ENCODE data around the gene LYL1. TPM values are rescaled to one million over a fixed set of nuclear protein-coding genes. Genes with fewer than 3 reads are reported as not detected.
"Not testable (repeated sequence)": the region's sequence is repeated elsewhere in the genome, so short reads cannot be mapped to it uniquely, and the experiment has no call there.

The LYL1 gene
- total and polyA plus RNA-seq, 9 of the 15 experiments (the other 6 are each of a cell fraction or from before 2014, with no cell fraction given): 1.3 to 266 (median 34.0) TPM

DNA sequence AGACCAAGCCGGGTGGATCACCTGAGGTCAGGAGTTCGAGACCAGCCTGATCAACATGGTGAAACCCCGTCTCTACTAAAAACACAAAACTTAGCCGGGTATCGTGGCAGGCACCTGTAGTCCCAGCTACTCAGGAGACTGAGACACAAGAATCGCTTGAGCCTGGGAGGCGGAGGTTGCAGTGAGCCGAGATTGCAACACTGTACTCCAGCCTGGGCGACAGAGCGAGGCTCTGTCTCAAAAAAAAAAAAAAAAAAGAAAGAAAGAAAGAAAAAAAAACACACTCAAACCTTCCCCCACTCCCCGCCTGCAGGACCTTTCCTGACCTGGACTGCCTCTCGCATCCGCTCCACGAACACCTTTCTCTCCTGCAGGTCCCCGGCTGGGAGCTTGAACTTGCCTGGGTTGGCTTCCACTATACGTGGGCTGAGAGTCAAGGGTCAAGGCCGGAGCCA is 46.5 kb upstream of the LYL1 start:
- BruUV-seq (replicated peaks); ATAC-seq; H3K9me3 ChIP-seq (replicated peaks; ENCODE audit: control insufficient read depth, insufficient read depth, low read depth, low read length); FAIRE-seq; DNase-seq (ENCODE audit: extremely low read depth in 1 of 4, low spot score in 3 of 4); H3K9me1 ChIP-seq (ENCODE audit: control insufficient read depth, insufficient read depth, low read length); in situ Hi-C loops (cut with MboI); H3K27me3 ChIP-seq (ENCODE audit: control insufficient read depth in 2 of 2, insufficient read depth in 2 of 2, low read length in 2 of 2); CTCF ChIA-PET (ENCODE audit: low intra/inter-chr PET ratio); intact Hi-C loops (cut with micrococcal nuclease); TF ChIP-seq CEBPG (CRISPR knock-in tag; IDR thresholded peaks at IDR 0.05): not testable (repeated sequence)
- peaks cover 5 to 61% of the 10 kb centered on the region in 2 experiments; a peak in 4 of 5 replicates for H3K4me1 ChIP-seq (replicated peaks in 1 of 2; ENCODE audit: control insufficient read depth in 2 of 2, insufficient read depth in 2 of 2, low read length in 2 of 2)
- TF ChIP-seq EGR1 (conservative IDR thresholded peaks at IDR 0.05): 0 out of 2 replicates have a peak, but pooled peaks have one; percentile 11
- TF ChIP-seq TEAD1 (CRISPR knock-in tag; IDR thresholded peaks at IDR 0.05): 0 out of 4 replicates have a peak, but pooled peaks of 1 of the 2 experiments have one; percentile 42
- TF ChIP-seq, protein P1, sequence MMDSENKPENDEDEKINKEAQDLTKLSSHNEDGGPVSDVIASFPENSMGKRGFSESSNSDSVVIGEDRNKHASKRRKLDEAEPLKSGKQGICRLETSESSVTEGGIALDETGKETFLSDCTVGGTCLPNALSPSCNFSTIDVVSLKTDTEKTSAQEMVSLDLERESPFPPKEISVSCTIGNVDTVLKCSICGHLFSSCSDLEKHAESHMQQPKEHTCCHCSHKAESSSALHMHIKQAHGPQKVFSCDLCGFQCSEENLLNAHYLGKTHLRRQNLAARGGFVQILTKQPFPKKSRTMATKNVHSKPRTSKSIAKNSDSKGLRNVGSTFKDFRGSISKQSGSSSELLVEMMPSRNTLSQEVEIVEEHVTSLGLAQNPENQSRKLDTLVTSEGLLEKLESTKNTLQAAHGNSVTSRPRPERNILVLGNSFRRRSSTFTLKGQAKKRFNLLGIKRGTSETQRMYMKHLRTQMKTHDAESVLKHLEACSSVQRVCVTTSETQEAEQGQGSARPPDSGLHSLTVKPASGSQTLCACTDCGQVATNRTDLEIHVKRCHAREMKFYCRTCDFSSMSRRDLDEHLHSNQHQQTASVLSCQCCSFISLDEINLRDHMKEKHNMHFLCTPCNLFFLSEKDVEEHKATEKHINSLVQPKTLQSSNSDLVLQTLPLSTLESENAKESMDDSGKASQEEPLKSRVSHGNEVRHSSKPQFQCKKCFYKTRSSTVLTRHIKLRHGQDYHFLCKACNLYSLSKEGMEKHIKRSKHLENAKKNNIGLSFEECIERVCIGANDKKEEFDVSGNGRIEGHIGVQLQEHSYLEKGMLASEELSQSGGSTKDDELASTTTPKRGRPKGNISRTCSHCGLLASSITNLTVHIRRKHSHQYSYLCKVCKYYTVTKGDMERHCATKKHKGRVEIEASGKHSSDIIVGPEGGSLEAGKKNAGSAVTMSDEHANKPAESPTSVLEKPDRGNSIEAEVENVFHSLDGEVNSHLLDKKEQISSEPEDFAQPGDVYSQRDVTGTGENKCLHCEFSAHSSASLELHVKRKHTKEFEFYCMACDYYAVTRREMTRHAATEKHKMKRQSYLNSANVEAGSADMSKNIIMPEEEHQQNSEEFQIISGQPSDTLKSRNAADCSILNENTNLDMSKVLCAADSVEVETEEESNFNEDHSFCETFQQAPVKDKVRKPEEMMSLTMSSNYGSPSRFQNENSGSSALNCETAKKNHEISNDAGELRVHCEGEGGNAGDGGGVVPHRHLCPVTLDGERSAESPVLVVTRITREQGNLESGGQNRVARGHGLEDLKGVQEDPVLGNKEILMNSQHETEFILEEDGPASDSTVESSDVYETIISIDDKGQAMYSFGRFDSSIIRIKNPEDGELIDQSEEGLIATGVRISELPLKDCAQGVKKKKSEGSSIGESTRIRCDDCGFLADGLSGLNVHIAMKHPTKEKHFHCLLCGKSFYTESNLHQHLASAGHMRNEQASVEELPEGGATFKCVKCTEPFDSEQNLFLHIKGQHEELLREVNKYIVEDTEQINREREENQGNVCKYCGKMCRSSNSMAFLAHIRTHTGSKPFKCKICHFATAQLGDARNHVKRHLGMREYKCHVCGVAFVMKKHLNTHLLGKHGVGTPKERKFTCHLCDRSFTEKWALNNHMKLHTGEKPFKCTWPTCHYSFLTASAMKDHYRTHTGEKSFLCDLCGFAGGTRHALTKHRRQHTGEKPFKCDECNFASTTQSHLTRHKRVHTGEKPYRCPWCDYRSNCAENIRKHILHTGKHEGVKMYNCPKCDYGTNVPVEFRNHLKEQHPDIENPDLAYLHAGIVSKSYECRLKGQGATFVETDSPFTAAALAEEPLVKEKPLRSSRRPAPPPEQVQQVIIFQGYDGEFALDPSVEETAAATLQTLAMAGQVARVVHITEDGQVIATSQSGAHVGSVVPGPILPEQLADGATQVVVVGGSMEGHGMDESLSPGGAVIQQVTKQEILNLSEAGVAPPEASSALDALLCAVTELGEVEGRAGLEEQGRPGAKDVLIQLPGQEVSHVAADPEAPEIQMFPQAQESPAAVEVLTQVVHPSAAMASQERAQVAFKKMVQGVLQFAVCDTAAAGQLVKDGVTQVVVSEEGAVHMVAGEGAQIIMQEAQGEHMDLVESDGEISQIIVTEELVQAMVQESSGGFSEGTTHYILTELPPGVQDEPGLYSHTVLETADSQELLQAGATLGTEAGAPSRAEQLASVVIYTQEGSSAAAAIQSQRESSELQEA (IDR thresholded peaks at IDR 0.05; ENCODE audit: low read depth): 0 out of 2 replicates have a peak, but pooled peaks have one; percentile 11
- TF ChIP-seq CEBPG (tag; conservative IDR thresholded peaks at IDR 0.05 in 1 of 2, IDR thresholded peaks at IDR 0.05 in 1 of 2): peak in 1 of 2 experiments; percentile 39; a peak in 2 of 4 replicates
- TF ChIP-seq CEBPB (tag; IDR thresholded peaks at IDR 0.05): peak; percentile 70
- 20% methylated on average over 12 of the region's 17 CpGs for WGBS (ENCODE audit: insufficient coverage, low coverage, missing lambda C conversion rate)
- H3K27ac ChIP-seq (ENCODE audit: extremely low read depth, low read depth, low read length): peak overlapping the region; percentile 84; the same call in 2 of the 3 replicates
- peak overlapping the region; percentile 97 for H3K4me3 ChIP-seq
- H4K20me1 ChIP-seq (replicated peaks; ENCODE audit: control insufficient read depth, insufficient read depth, low read length): peaks cover 12% of the 10 kb centered on the region
- peak overlapping the region; percentile 81 for H2AFZ ChIP-seq (ENCODE audit: low read depth, low read length)
- H3K9ac ChIP-seq (ENCODE audit: insufficient read depth in 1 of 2, low read depth in 2 of 2, low read length in 2 of 2): peak overlapping the region; percentile 91 to 96
- peak overlapping the region; percentile 87 for H3K4me2 ChIP-seq (ENCODE audit: insufficient read depth, low read length)
- H3K36me3 ChIP-seq (ENCODE audit: control insufficient read depth, insufficient read depth, low read length): peaks cover 19% of the 10 kb centered on the region; the same call in 1 of the 3 replicates
- peaks cover 48% of the 10 kb centered on the region for H3K79me2 ChIP-seq (ENCODE audit: control insufficient read depth, insufficient read depth, low read length)
- POLR2A ChIA-PET: interaction anchor here (0.5 to 2.1 kb wide), 11 partner anchors 11 to 1541 kb away, joined by 3 to 17 read pairs (median 4); partner anchors contain the start of gene NACC1

Measured in K562 (cell line).